PC-9 (cell line): Measurements from ENCODE around the gene CDH22.

Experiments used
- EZH2 ChIP-seq: fragments of 200-600 bp; sonication (generic); IDR thresholded peaks from 2 replicates; pipeline ENCODE4 v1.8.0; 2017; ENCODE audit warnings: antibody characterized with exemption, low read depth
- TF ChIP-seq, protein P1 (sequence below): fragments of 200-600 bp; sonication (generic); conservative IDR thresholded peaks from 2 replicates; pipeline ENCODE4 v1.6.1; 2017; ENCODE audit warnings: mixed run types, antibody characterized with exemption, mild to moderate bottlenecking, moderate library complexity

GRCh38 chr20:46255440-46256104 lies 52.7 kb downstream of the CDH22 start:
- TF ChIP-seq, protein P1, sequence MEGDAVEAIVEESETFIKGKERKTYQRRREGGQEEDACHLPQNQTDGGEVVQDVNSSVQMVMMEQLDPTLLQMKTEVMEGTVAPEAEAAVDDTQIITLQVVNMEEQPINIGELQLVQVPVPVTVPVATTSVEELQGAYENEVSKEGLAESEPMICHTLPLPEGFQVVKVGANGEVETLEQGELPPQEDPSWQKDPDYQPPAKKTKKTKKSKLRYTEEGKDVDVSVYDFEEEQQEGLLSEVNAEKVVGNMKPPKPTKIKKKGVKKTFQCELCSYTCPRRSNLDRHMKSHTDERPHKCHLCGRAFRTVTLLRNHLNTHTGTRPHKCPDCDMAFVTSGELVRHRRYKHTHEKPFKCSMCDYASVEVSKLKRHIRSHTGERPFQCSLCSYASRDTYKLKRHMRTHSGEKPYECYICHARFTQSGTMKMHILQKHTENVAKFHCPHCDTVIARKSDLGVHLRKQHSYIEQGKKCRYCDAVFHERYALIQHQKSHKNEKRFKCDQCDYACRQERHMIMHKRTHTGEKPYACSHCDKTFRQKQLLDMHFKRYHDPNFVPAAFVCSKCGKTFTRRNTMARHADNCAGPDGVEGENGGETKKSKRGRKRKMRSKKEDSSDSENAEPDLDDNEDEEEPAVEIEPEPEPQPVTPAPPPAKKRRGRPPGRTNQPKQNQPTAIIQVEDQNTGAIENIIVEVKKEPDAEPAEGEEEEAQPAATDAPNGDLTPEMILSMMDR: no peak
- TF ChIP-seq EZH2: no peak
